ENCODE data around the gene BPIFB6.

The BPIFB6 gene

DNA sequence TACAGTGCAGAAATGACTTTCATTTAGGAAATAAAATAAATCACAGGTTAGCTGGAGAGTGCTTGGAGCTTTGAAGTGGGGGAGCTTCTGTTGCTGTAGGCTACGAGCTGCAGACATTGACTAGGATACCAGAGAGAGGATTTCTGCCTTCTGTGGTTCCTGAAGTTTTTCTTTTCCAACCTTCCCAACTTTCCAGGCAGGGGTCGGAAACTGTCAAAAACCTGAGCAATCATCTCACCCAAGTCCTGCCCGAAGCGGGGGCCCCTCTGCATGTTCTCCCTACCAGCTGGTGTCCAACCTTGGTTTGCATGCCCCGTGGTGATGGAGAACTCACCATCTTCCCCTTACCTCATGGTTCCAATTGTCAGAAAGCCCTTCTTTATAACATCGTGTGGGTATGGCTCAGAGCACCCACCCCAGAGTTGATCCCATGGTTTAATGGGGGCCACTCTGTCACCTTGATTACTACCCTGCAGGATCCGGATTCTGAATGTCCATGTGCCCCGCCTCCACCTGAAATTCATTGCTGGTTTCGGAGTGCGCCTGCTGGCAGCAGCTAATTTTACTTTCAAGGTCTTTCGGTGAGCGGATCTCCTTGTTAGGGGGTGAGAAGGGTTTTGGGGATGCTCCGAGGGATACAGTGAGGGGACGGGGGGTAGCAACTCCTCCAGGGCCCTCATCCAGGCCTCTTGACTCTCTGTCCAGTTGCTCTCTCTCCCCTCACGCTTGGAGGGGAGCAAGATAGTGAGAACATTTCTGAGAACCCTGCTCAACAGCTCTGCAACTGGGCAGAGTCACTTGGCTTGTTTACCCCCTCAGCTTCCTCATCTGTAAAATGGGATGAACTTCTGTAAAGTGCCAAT lies 18.9 kb upstream of the BPIFB6 start:
- TF ChIP-seq, protein P1, sequence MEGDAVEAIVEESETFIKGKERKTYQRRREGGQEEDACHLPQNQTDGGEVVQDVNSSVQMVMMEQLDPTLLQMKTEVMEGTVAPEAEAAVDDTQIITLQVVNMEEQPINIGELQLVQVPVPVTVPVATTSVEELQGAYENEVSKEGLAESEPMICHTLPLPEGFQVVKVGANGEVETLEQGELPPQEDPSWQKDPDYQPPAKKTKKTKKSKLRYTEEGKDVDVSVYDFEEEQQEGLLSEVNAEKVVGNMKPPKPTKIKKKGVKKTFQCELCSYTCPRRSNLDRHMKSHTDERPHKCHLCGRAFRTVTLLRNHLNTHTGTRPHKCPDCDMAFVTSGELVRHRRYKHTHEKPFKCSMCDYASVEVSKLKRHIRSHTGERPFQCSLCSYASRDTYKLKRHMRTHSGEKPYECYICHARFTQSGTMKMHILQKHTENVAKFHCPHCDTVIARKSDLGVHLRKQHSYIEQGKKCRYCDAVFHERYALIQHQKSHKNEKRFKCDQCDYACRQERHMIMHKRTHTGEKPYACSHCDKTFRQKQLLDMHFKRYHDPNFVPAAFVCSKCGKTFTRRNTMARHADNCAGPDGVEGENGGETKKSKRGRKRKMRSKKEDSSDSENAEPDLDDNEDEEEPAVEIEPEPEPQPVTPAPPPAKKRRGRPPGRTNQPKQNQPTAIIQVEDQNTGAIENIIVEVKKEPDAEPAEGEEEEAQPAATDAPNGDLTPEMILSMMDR (IDR thresholded peaks at IDR 0.05; ENCODE audit: low read depth, low read length): no peak
- in situ Hi-C loops (cut with HindIII; ENCODE audit: low sequenced_read_pairs): no loop called here
- no peak for DNase-seq (ENCODE audit: low read depth, low spot score)
- H3K4me3 ChIP-seq (ENCODE audit: low read depth, low read length): no peak overlapping the region

DNA sequence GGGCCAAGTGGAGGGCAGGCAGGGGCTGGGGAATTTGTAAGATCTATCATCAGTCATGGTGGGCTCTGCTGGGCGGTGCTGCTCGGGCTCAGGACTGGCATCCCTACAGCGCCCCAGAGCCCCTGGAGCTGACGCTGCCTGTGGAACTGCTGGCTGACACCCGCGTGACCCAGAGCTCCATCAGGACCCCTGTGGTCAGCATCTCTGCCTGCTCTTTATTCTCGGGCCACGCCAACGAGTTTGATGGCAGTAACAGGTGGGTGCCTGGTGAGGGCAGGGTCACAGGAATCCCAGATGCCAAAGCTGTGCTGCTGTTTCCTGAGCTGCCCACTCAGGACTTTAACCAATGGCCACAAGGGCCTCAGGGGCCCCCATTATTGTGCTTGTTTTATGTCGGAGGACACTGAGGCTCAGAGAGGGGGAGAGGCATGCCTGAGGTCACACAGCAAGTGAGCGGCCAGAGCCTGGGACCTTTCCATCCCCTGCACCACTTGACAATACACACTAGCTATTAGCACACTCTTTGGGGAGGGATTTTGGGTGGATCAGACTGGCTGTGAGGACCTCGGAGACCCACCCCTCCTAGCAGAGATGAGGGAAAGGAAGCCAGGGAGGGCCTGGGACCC lies 17.6 kb upstream of the BPIFB6 start:
- DNase-seq (ENCODE audit: low read depth, low spot score): no peak
- H3K4me3 ChIP-seq (ENCODE audit: low read depth, low read length): no peak overlapping the region
- TF ChIP-seq, protein P1 (IDR thresholded peaks at IDR 0.05; ENCODE audit: low read depth, low read length): no peak
- in situ Hi-C loops (cut with HindIII; ENCODE audit: low sequenced_read_pairs): no loop called here

DNA sequence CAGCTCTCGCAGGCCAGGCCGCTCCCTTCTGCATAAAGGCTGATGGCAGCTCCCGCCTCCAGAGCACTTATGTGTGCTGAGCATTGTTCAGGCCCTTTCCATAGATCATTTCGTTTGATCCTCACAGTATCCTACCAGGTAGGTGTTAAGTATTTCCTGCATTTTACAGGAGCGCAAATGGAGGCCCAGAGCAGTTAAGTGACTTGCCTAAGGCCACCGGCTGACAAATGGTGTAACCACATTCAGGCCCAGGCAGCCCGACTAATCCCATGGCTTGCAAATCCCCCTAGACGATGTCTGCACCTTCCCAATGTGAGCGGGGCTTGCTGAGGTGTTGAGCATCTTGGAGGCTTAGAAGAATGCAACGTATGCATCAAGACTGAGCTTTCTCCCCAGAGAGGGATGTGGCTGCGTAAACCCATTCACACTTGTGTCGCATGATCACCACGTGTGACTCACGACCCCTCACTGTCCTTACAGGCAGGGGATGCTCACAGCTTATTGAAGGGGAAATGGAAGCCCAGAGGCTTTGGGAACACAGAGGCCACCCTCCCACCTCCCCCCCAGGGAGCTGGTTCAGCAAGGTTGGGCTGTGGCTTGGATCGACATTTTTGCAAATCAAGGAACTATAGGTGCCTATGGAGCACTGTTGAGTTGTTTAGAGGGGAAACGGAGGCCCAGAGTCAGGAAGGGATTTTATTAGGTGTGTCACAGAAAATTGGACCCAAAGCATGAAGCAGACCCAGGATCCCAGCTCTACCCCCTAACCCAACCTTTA lies 16.9 kb upstream of the BPIFB6 start:
- TF ChIP-seq, protein P1 (IDR thresholded peaks at IDR 0.05; ENCODE audit: low read depth, low read length): no peak
- in situ Hi-C loops (cut with HindIII; ENCODE audit: low sequenced_read_pairs): no loop called here
- DNase-seq (ENCODE audit: low read depth, low spot score): no peak
- no peak overlapping the region for H3K4me3 ChIP-seq (ENCODE audit: low read depth, low read length)

DNA sequence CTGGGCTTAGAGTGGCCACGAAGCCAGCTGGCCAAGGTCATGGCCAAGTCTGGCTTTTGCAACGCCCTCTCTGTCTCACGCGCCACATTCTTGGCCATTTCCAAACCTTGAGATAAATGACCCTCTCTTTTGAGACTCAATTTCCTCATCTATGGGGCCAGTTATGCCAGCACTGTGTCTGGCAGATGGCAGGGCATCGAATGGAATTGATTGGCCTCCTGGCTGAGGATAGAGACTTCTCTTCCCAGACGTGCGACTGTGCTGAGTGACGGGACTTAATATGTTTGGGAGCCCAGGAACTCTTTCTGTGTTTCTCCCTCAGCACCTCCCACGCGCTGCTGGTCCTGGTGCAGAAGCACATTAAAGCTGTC lies 16.3 kb upstream of the BPIFB6 start:
- TF ChIP-seq, protein P1 (IDR thresholded peaks at IDR 0.05; ENCODE audit: low read depth, low read length): no peak
- in situ Hi-C loops (cut with HindIII; ENCODE audit: low sequenced_read_pairs): no loop called here
- no peak for DNase-seq (ENCODE audit: low read depth, low spot score)
- H3K4me3 ChIP-seq (ENCODE audit: low read depth, low read length): no peak overlapping the region

DNA sequence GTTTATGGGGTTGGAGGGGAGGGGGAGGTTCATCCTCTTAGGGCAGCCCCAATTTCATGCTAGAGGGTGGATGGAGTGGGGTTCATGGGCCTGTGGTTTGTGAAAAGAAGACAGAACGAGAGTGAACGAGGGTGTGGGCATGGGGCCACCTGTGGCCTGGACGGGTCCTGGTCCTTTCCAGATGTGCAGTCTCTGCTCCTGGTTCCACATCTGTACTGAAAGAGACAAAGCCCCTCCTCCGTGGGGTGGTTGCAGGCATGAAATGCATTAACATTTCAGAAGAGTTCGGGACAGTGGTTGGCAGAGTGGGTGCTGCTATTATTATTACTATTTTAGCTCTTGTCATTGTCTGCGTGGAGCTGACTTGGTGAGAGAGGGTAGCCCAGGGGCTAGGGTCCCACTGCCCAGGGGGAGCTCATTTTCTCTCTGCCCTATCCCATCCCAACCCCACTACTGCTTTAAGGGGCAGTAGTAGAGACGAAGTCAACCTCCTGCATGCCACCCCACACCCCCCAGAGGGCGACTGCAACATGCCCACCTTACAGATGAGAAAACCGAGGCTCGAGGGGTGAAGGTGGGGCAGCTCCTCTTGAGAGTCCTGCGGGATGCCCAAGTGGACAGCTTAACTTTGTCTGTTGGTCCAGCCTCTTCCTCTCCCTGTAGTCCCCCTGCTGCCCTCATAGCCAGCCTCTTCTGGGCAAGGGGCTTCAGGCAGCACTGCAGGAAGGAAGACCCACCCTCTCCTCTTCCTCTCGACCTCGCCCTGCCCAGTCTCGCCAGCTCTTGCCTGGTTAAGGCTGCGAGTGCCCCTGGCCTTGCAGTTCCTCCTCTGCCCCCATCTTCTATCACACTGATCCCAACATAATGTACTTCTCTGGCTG lies 15.5 kb upstream of the BPIFB6 start:
- TF ChIP-seq, protein P1 (IDR thresholded peaks at IDR 0.05; ENCODE audit: low read depth, low read length): no peak
- in situ Hi-C loops (cut with HindIII; ENCODE audit: low sequenced_read_pairs): no loop called here
- DNase-seq (ENCODE audit: low read depth, low spot score): no peak
- H3K4me3 ChIP-seq (ENCODE audit: low read depth, low read length): no peak overlapping the region
